ENCODE results near the gene MYO1B.

The MYO1B gene

DNA sequence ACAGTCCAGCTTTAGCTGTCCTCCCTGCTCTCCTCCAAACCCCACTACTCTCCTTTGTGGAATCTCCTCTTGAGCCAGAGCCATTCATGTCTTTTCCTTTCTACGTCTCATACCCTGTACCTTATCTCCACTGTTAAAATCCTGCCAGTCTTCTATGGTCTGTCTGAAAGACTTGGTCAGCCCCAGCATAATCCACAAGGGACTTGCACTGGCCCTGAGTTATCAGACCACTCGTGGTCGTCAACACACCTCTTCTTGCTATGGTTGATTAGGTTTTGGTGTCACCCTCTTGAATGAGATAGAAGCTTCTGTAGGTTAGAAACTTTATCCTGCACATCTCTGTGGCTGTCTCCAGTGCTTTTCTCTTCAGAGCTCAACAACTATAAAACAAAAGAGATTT lies 56.8 kb downstream of the MYO1B start:
- no peak for DNase-seq

GRCh38 chr2:191302459-191303139 lies 57.4 kb downstream of the MYO1B start:
- DNase-seq: peak in 1 of 2 experiments; percentile 14

DNA sequence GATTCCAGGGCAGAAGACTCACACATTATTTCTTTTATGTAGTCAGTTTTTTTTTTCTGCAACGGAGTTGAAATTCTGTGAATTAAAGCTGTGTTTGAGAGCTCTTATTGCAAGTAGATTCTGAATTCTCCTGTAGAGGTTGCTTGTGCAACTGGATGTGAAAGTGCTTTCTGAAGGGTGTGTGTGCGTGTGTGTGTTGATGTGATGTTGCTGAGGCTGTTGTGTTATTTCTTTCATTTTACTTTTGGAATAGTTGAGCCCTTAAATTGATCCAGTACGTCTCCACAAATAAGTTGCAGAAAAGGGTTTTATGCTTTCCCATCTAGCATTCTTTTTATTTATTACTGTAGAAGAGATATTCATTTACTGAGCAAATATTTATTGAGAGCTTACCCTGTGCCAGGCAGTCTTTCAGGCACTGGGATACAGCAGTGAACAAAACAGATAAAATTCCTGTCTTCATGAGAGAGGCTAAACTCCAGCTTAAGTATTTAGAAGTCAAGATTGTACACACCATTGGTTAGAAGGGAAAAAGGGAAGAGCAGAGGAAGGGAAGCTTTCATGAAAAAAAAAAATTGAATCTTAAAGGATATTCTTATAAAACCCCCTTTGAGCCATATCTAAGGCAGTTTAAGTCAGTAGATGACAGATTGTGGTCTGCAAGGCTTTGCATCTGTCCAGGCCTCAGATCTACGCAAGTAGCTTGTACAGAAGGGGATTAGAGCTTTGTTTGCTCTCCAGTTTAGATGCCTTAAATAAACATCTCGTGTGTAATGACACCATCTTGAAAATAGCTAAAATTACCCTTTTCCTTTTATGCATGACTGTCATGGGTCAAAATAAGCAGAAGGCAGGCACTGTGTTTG lies 58.2 kb downstream of the MYO1B start:
- no peak for DNase-seq

- DNase-seq: no peak
These were observed 60.0 kb downstream of the MYO1B start for GRCh38 chr2:191304939-191305875.

- DNase-seq: no peak
These were observed 62.8 kb downstream of the MYO1B start for GRCh38 chr2:191308026-191308425.

- no peak for DNase-seq
These were observed 66.0 kb downstream of the MYO1B start for GRCh38 chr2:191311156-191311555.

- peak; percentile 9 to 57 for DNase-seq
These were observed 66.4 kb downstream of the MYO1B start for GRCh38 chr2:191311627-191312026.

DNA sequence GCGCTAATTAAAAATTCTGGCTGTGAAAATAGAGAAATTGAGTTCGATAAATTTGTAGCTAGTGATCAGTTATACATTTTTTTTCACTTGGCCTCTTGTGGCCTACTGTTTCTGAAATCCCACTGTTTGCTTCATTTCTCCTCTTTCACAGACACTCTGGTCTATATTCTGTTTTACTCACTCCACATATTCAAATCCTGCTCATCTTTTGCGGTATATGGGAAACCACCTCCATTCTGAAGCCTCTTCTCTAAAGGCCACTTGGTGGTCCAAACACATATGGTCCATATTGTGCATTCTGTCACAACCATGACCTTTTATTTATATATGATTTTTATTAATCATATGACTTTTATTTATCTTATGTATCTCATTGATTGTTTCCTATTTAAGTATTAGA lies 67.0 kb downstream of the MYO1B start:
- DNase-seq: no peak

DNA sequence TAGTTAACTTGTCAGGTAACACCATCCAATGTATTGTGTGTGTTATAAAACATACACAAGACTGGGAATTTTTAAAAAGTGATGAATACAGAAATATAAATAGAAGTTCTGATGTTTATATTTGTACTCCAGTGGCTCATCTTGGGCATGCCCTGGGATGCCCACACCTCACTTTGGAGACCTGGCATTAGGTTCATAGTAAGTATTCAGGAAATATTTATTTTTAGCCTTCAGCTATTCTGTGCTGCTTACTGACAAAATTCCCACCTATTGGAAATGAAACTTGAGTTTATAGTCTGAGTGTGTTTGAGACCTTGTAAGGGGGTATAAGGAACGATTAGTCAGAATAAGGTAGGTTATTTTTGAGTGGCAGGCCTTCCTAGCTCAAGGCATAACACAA lies 67.5 kb downstream of the MYO1B start:
- no peak for DNase-seq

GRCh38 chr2:191314697-191315364 lies 69.6 kb downstream of the MYO1B start:
- no peak for DNase-seq

DNA sequence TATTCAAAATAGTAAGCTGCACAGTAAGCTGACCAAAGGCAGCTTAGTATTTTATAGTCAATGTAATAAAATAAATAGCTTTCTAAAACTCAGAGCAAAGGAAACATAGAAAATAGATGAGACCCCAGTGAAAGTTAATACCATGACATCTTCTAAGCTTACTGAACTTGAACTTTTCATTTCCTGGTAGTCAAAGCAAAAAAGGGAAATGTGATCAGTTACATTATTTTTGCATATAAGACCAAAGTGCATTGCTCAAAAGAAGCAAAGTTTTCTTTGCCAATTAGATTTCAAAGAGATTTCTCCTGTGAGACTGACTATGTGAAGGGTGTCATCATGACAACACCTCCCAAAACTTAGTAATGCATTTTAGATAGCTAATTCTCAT lies 70.2 kb downstream of the MYO1B start:
- DNase-seq: no peak

- DNase-seq: no peak
These were observed 71.2 kb downstream of the MYO1B start for GRCh38 chr2:191316246-191316994.

GRCh38 chr2:191318037-191318728 lies 73.0 kb downstream of the MYO1B start:
- DNase-seq: no peak

- DNase-seq: no peak
These were observed 73.5 kb downstream of the MYO1B start for GRCh38 chr2:191318729-191319078.

GRCh38 chr2:191319186-191319585 lies 74.0 kb downstream of the MYO1B start:
- no peak for DNase-seq

DNA sequence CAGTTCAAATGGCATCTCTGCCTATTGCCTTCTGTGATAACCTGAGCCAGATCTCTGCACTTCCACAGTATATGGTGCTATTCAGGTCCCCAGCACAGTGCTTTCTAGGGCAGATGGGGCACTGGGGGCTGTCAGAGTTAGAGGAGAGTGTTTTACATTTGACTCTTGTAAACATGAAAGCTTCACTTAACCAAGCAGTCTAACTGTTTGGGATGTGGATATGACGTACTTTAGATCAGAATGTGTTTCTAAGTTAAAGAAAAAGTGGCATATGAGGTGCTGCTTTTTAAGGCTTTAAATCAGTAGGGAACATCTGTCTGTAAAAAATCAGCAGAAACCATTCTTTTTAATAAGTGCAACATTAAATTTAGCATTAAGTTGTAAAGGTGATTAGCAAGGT lies 75.7 kb downstream of the MYO1B start:
- no peak for DNase-seq

DNA sequence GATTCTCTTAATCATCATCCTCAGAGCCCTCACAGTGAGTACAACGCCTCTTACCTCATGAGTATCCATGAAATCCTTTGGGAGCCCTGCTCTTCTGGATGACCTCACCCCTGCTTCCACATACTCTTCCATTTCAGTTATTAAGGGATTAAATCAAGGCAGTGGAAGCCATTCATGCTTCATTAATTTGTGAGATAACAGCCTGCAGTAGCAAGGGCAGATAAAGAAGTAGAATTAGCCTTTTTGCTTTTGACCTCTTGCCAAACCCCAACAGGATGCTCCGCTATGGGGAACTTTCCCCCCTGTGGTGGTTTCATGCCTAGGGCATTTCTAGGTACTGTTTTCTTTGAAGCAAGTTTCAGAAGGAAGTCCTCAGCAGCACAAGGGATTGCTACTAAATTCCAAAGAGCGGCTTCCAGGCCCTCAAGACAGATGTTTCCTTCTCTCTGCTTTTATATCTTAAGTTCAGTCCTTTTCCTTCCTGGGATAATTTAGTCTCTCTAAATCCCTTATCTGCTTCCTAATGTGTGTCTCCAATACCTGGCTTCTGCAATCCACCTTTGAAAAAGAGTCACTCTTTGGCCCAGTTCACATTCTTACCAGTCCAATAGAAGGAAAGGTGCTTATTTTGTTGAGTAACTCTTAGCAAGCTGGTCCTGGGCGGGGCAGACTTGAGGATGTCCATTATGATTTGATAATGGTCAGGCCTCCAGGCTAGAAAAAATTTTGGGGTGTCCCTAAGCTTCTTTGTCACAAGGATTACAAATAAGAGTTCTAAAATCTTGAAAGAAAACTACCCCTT lies 76.9 kb downstream of the MYO1B start:
- DNase-seq: no peak

DNA sequence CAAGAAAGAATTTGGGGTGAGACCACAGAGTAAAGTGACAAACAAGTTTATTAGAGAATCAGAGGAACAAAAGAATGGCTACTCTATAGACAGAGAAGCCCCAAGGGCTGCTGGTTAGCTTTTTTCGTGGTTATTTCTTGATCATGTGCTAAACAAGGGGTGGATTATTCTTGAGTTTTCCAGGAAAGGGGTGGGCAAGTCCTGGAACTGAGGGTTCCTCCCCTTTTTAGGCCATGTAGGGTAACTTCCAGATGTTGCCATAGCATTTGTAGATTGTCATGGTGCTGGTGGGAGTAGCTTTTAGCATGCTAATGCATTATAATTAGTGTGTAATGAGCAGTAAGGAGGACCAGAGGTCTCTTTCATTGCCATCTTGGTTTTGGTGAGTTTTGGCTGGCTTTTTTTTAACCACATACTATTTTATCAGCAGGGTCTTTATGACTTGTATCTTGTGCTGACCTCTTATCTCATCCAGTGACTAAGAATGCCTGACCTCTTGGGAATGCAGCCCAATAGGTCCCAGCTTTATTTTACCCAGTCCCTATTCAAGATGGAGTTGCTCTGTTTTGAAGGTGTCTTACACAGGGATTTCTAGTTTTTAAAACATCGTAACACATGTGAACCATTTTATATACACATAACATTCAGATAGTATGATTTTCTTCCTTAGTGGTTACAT lies 77.8 kb downstream of the MYO1B start:
- DNase-seq: no peak

DNA sequence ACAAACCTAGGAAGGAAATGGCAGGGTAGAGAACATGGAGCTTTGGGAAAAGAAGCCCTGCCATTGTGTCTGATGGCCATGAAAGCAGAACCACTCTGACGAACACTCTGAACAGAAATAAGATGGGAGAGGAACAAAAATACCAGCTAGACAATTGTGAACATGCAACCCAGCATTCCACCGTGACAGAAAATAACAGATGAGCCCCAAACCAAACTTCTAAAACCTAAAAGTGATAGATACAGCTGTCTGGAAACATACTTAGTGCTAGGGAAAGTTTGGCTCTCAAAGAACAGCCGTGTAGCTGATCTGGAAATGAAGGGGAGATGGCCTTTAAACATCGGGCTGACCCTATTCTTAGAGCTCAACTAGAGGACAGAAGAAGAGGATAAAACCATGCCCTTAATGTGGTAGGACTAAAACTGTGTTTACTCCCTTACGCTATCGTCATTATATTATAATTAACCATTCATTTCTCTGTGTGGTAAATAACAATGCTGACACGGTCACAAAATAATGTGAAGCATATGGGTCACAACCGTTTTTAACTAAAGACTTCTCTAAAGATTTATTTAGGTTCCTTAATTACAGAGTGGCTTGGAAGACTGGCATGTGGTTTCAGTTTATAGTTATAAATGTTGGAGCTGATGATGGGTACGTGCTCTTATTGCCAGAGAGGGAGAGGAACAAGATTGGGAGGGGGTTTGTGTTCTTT lies 80.6 kb downstream of the MYO1B start:
- DNase-seq: no peak
